GM13976 (cell line): Measurements from ENCODE around the gene ATP1A3.

ENCODE experiments used
- DNase-seq: peaks from one replicate; pipeline ENCODE4 v3.0.0; 2012; ENCODE audit warnings: low spot score
- in situ Hi-C: fragments of 300-500 bp; cut with MboI; formaldehyde crosslinking; loops from one replicate; pipeline ENCODE4 v1.12.0; 2022; ENCODE audit warnings: low sequenced_read_pairs, mixed read lengths, inconsistent platforms; ENCODE audit not compliant: unreplicated experiment
- TF ChIP-seq, protein P1 (sequence below): IDR thresholded peaks from 2 replicates; pipeline ENCODE4 v1.5.1; 2012; ENCODE audit warnings: borderline replicate concordance, mild to moderate bottlenecking; ENCODE audit not compliant: insufficient read depth; ENCODE audit errors: extremely low read depth, missing control alignments, control extremely low read depth

Gene ATP1A3

DNA sequence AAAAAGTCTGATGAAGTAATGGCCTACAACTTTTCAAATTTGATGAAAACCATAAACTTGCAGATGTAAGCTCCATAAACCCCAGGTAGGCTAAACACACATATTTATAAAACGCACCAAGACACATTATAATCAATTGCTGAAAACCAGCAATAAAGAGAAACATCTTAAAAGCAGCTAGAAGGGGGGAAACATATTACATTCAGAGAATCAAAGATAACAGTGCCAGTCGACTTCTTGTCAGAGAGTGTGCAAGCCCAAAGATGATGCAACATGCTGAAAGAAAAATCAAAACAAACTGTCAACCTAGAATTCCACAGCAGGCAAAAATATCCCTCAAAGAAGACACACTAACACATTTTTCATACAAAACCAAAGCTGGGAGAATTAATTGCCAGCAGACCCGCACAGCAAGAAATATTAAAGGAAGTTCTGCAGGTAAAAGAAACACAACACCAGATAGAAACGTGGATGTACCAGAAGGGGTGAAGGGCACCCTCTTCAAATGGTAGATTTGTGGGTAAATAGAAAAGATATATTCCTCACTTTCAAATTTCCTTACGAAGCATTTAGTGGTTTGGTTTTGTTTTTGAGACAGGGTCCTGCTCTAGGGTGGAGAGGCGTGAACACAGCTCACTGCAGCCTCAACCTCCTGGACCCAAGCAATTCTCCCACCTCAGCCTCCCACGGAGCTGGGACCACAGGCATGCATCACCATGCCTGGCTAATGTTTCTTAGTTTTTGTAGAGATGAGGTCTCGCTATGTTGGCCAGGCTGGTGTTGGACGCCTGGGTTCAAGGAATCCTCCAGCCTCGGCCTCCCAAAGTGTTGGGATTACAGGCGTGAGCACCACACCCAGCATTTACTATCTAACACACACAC is 16.5 kb upstream of the ATP1A3 start:
- DNase-seq, result no peak
- in situ Hi-C loops, result no loop called here
- TF ChIP-seq, protein P1, sequence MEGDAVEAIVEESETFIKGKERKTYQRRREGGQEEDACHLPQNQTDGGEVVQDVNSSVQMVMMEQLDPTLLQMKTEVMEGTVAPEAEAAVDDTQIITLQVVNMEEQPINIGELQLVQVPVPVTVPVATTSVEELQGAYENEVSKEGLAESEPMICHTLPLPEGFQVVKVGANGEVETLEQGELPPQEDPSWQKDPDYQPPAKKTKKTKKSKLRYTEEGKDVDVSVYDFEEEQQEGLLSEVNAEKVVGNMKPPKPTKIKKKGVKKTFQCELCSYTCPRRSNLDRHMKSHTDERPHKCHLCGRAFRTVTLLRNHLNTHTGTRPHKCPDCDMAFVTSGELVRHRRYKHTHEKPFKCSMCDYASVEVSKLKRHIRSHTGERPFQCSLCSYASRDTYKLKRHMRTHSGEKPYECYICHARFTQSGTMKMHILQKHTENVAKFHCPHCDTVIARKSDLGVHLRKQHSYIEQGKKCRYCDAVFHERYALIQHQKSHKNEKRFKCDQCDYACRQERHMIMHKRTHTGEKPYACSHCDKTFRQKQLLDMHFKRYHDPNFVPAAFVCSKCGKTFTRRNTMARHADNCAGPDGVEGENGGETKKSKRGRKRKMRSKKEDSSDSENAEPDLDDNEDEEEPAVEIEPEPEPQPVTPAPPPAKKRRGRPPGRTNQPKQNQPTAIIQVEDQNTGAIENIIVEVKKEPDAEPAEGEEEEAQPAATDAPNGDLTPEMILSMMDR, result no peak

DNA sequence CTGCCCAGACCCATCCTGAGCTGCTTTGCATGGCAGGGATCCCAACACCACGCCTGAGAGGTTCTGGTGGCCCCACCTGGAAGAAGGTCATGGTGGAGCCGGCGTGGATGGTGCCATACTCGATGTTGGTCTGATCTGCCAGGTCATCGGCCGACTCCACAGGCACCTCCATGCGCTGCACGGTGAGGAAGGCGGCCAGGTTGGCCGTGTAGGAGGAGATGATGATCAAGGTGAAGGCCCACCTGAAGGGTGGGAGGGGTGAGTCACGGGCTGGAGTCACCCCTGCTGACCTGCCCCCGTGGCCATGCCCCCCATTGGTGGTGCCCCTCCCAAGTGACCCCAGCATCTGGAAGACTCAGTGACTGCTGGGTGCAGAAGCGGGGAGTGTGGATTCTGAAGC is 12.5 kb upstream of the ATP1A3 start:
- TF ChIP-seq, protein P1, result no peak
- no peak for DNase-seq
- in situ Hi-C loops, result no loop called here

DNA sequence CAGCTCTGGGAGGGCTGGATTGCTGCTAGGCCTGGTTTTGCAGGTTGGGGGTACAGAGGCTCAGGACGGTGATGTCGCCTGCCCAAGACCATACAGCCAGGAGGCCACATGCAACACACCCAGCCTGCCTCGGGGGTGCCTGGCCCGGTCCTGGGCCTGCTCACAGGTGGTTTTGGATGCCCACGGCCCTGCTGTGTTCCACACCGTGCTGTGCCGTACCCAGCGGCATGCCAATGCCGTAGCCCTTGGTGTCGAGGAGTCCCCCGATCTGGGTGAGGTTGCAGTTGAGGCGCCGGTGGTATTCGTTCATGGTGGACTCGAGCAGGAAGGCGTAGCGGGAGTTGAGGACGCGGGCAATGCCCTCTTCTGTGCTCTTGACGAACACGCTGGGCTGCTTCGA is 11.5 kb upstream of the ATP1A3 start:
- TF ChIP-seq, protein P1, result no peak
- in situ Hi-C loops, result no loop called here
- DNase-seq, result no peak

DNA sequence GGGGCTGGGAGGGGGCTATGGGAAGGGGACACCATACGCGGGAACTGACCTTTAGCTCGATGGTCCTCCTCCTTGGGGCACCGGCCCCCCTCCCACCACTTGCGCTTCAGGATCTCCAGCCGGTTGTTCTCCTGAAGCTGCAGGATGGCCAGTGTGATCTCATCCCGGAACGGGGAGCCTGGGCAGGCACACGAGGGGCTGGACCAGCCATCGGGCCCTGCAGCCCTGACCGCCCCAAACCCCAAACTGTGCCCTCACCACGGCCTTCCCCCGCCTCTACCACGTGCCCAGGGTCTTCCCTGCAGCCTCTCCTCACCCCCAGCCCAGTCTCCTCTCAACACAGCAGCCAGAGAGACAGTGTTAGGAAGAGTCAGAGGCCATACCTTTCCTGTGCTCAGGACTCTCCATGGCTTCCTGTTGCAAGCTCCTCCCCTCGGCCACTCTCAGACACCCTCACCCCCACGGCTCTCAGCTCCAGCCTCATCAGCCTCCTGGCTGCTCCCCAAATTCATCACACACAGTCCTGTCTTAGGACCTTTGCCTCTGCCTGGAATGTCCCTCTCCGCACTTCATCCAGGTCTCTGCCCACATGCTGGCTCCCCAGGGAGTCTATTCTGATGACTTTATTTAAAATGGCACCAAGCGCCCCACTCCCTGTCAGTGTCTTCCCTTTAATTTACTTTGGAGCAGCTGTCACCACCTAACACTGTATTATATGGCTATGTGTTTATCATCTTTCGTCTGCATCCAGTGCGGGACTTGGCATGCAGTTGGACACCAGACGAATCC is 9.7 kb upstream of the ATP1A3 start:
- TF ChIP-seq, protein P1, result no peak
- in situ Hi-C loops, result no loop called here
- DNase-seq, result no peak

DNA sequence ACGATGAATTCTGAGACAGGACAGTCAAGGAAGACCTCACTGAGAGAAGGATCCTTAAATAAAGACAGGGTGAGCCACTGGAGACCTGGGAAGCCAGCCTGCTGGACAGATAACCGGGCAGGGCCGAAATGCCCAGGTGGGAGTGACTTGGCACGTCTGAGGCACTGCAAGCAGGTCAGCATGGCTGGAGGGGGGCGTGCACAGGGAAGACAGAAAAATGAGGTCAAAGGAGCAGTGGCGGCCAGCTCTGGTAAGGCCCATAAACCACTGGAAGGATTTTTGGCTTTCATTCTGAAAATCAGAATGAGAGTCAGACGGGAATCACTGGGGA is 5.8 kb upstream of the ATP1A3 start:
- DNase-seq, result no peak
- in situ Hi-C loops, result no loop called here
- TF ChIP-seq, protein P1, result no peak

DNA sequence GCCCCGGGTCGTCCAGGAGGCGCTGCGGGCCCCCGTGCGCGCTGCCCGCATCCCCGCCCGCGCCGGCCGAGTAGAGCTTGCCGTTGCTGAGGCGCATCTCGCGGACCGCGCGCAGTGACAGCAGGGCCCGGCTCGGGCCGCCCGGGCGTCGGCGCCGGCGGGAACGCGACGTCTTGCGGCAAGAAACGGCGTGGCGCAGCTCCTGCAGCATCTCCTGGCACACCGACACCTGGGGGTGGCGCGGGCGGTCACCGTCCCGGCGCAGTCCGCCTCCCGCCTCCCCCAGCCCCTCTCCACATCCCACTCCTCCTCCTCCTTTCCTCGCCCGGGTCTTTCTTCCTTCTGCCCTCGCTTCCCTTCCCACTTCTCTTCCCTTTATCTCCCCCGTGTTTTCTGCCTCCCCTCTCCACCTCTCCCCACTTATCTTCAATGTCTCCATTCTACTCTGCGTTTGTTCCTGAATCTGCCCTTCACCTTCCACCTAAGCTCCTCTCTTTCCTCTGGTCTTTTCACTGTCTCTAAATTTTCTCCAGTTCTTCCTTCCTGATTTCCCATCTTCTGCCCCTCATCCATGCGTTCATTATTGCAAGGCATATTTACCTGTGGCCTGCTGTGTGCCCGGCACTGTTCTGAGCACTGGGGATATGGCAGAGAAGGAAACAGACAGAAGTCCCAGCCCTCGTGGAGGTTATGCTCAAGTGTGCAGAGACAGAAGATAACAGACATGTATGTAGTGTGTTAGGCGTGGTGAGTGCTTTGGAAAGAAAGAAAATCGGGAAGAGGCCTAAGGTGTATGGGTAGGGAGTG is 5.2 kb upstream of the ATP1A3 start:
- DNase-seq, result no peak
- in situ Hi-C loops, result no loop called here

More for the DNA sequence above, 5.2 kb upstream of the ATP1A3 start:
- TF ChIP-seq, protein P1, result no peak
